Upper lobe of left lung (tissue), 6 donors: ENCODE measurements around the gene ATP2A2. TPM values are rescaled to one million over a fixed set of nuclear protein-coding genes. Genes with fewer than 3 reads are reported as not detected.
A peak's percentile ranks its signal among the peaks of the same experiment; 100 is the strongest.

Experiments
- ATAC-seq, 2 donors: fragments of 200-7000 bp; cut with Tn5 transposase; one replicate each; pipeline ENCODE4 v1.9.1; 2022; ENCODE audit warnings: mild to moderate bottlenecking in 2 of 2, moderate library complexity in 2 of 2; ENCODE audit not compliant: low FRiP score in 2 of 2
- DNase-seq, 2 donors: peaks; one replicate each; pipeline ENCODE4 v3.0.0-alpha.2; 2019 to 2020
- H3K27ac ChIP-seq, 4 donors: fragments of 200-600 bp; sonication (generic); one replicate each; pipeline ENCODE4 v1.5.1; 2016 to 2019
- H3K27me3 ChIP-seq, 4 donors: fragments of 200-600 bp; sonication (generic); one replicate each; pipeline ENCODE4 v1.5.1; 2017 to 2019
- H3K36me3 ChIP-seq, 4 donors: fragments of 200-600 bp; sonication (generic); one replicate each; pipeline ENCODE4 v1.5.1; 2016 to 2019
- H3K4me1 ChIP-seq, 4 donors: fragments of 200-600 bp; sonication (generic); one replicate each; pipeline ENCODE4 v1.5.1; 2018 to 2019
- H3K4me3 ChIP-seq, 4 donors: fragments of 200-600 bp; sonication (generic); one replicate each; pipeline ENCODE4 v1.5.1; 2017 to 2019; ENCODE audit warnings: mild to moderate bottlenecking in 2 of 4, moderate library complexity in 1 of 4
- H3K9me3 ChIP-seq, 4 donors: fragments of 200-600 bp; sonication (generic); one replicate each; pipeline ENCODE4 v1.5.1; 2018 to 2019
- CTCF ChIP-seq, 6 experiments: fragments of 450-650 bp in 4 of 6; fragments of 200-600 bp in 2 of 6; sonication (generic) in 2 of 6; IDR thresholded peaks; one replicate each; pipeline ENCODE4 v1.5.1; 2016 to 2019; ENCODE audit warnings: antibody characterized with exemption in 6 of 6
- EP300 ChIP-seq, 4 donors: sonication (generic); formaldehyde crosslinking; IDR thresholded peaks; one replicate each; pipeline ENCODE4 v1.5.1; 2017; ENCODE audit warnings: antibody characterized with exemption in 4 of 4, control low read depth in 2 of 4
- POLR2A ChIP-seq, 4 donors: fragments of 450-650 bp; IDR thresholded peaks; one replicate each; pipeline ENCODE4 v1.5.1; 2016 to 2017; ENCODE audit warnings: antibody characterized with exemption in 4 of 4, mild to moderate bottlenecking in 2 of 4
- POLR2AphosphoS5 ChIP-seq, 2 donors: sonication (generic); formaldehyde crosslinking; IDR thresholded peaks; one replicate each; pipeline ENCODE4 v1.5.1; 2017; ENCODE audit warnings: antibody characterized with exemption in 2 of 2
- WGBS, 2 donors: methylation state at CpG; one replicate each; pipeline ENCODE4 v1.1.5; 2017 to 2018; 5-methylcytosine and 5-hydroxymethylcytosine counted together
- total RNA-seq, 6 donors: library from RNA; depleted of rRNA in 4 of 6; stranded (reverse); fragments of >200 nt in 4 of 6; gene quantifications; one replicate each; pipeline versions ENCODE4 v1.1.0 to v1.2.1, GENCODE V29; 2016 to 2021
- donor health status: DM: no; HTN: no; CAD: no; lungs with moderate emphysema.
- donor health status: DM: no; HTN: yes; CAD: no; lungs with severe emphysema.

ATP2A2 gene
- total RNA-seq, 6 donors from 2014 or later: 91.7 to 166 (median 142) TPM

GRCh38 chr12:110349096-110349495 lies 68.0 kb downstream of the ATP2A2 start:
- no peak for TF ChIP-seq POLR2A (IDR thresholded peaks at IDR 0.05)
- TF ChIP-seq EP300 (IDR thresholded peaks at IDR 0.05): no peak
- no peak for TF ChIP-seq POLR2AphosphoS5 (IDR thresholded peaks at IDR 0.05)
- no peak for TF ChIP-seq CTCF (IDR thresholded peaks at IDR 0.05)
- Histone ChIP-seq H3K9me3 (no peaks in the 10 kb centered on the region), H3K4me3 (no peak overlapping the region), H3K27me3 (no peaks in the 10 kb centered on the region), H3K36me3 (peaks cover 35 to 67% (median 52%) of the 10 kb centered on the region in 4 donors), H3K27ac (no peak overlapping the region), H3K4me1 (peaks cover 0 to 9% (median 0%) of the 10 kb centered on the region in 4 donors)
- ATAC-seq: no peak
- DNase-seq: no peak
- 83 to 93% methylated on average over 3 to 4 of the region's 4 CpGs for WGBS, 2 donors

- Histone ChIP-seq H3K27ac (no peak overlapping the region), H3K4me1 (peaks cover 0 to 10% (median 4%) of the 10 kb centered on the region in 4 donors), H3K4me3 (no peak overlapping the region), H3K27me3 (no peaks in the 10 kb centered on the region), H3K9me3 (no peaks in the 10 kb centered on the region), H3K36me3 (peaks cover 29 to 61% (median 47%) of the 10 kb centered on the region in 4 donors)
- 56 to 77% methylated on average over 7 to 12 of the region's 12 CpGs for WGBS, 2 donors
- TF ChIP-seq POLR2AphosphoS5 (IDR thresholded peaks at IDR 0.05) (peak in 1 of 2 donors; percentile 22), POLR2A (IDR thresholded peaks at IDR 0.05) (no peak)
- ATAC-seq: peak in 1 of 2 donors; percentile 27
- DNase-seq: no peak
Measured at GRCh38 chr12:110349514-110350151, 68.6 kb downstream of the ATP2A2 start.

DNA sequence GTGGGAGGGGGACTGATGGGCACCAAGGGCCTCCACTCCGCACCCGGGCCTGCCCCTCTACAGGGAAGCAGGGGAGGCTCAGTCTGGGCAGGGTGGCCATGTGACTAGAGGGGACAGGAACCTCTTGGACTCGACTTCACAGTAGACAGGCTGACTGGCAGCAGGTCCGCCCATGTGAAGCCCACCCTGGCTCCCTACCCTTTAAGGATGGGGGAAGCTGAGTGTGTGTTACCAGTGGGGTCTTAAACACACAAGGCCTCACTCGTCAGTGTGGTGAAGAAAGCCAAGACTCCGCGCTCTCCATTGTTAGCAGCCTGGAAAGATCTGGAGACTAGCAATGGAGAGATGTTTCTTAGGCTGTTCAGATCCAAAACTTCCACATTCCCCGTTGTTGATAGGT lies 70.1 kb downstream of the ATP2A2 start:
- TF ChIP-seq EP300 (IDR thresholded peaks at IDR 0.05): no peak
- no peak for TF ChIP-seq CTCF (IDR thresholded peaks at IDR 0.05)
- TF ChIP-seq POLR2AphosphoS5 (IDR thresholded peaks at IDR 0.05): no peak
- TF ChIP-seq POLR2A (IDR thresholded peaks at IDR 0.05): no peak
- peaks cover 0 to 9% (median 6%) of the 10 kb centered on the region in 4 donors for H3K4me1 ChIP-seq
- H3K9me3 ChIP-seq: no peaks in the 10 kb centered on the region
- DNase-seq: no peak
- no peaks in the 10 kb centered on the region for H3K27me3 ChIP-seq
- 80 to 87% methylated on average over 8 of the region's 8 CpGs for WGBS, 2 donors
- peaks cover 18 to 46% (median 32%) of the 10 kb centered on the region in 4 donors for H3K36me3 ChIP-seq
- no peak for ATAC-seq
- H3K27ac ChIP-seq: no peak overlapping the region
- H3K4me3 ChIP-seq: no peak overlapping the region

GRCh38 chr12:110352401-110352800 lies 71.4 kb downstream of the ATP2A2 start:
- no peak overlapping the region for H3K4me3 ChIP-seq
- DNase-seq: no peak
- H3K27ac ChIP-seq: no peak overlapping the region
- H3K36me3 ChIP-seq: peaks cover 9 to 34% (median 22%) of the 10 kb centered on the region in 4 donors
- 57 to 68% methylated on average over 3 of the region's 3 CpGs for WGBS, 2 donors
- TF ChIP-seq CTCF (IDR thresholded peaks at IDR 0.05): no peak
- TF ChIP-seq POLR2A (IDR thresholded peaks at IDR 0.05): no peak
- TF ChIP-seq EP300 (IDR thresholded peaks at IDR 0.05): no peak
- no peak for TF ChIP-seq POLR2AphosphoS5 (IDR thresholded peaks at IDR 0.05)
- no peak for ATAC-seq
- H3K4me1 ChIP-seq: peaks cover 0 to 9% (median 6%) of the 10 kb centered on the region in 4 donors
- H3K9me3 ChIP-seq: no peaks in the 10 kb centered on the region
- no peaks in the 10 kb centered on the region for H3K27me3 ChIP-seq

- Histone ChIP-seq H3K27me3 (no peaks in the 10 kb centered on the region), H3K4me1 (peaks cover 0 to 9% (median 6%) of the 10 kb centered on the region in 4 donors), H3K4me3 (no peak overlapping the region), H3K36me3 (peaks cover 2 to 24% (median 12%) of the 10 kb centered on the region in 4 donors), H3K9me3 (no peaks in the 10 kb centered on the region), H3K27ac (no peak overlapping the region)
- no peak for DNase-seq
- TF ChIP-seq EP300 (IDR thresholded peaks at IDR 0.05) (no peak), POLR2AphosphoS5 (IDR thresholded peaks at IDR 0.05) (no peak), CTCF (IDR thresholded peaks at IDR 0.05) (no peak), POLR2A (IDR thresholded peaks at IDR 0.05) (no peak)
- 82 to 87% methylated on average over 13 of the region's 13 CpGs for WGBS, 2 donors
- ATAC-seq: no peak
Measured at GRCh38 chr12:110353211-110353965, 72.3 kb downstream of the ATP2A2 start.
